Ishikawa (cell line): ENCODE results near the gene SH3RF2.

Source experiments
- CEBPB ChIP-seq: IDR thresholded peaks from 2 replicates; pipeline ENCODE4 v1.6.1; 2012
- CREB1 ChIP-seq: IDR thresholded peaks from 2 replicates; pipeline ENCODE4 v1.6.1; 2012; ENCODE audit warnings: low read depth
- EP300 ChIP-seq: IDR thresholded peaks from 2 replicates; pipeline ENCODE4 v1.6.1; 2012; ENCODE audit warnings: borderline replicate concordance
- FOXM1 ChIP-seq: IDR thresholded peaks from 2 replicates; pipeline ENCODE4 v1.6.1; 2012; ENCODE audit warnings: low read depth, borderline replicate concordance
- RAD21 ChIP-seq: IDR thresholded peaks from 2 replicates; pipeline ENCODE4 v1.6.1; 2012; ENCODE audit warnings: low read depth
- TAF1 ChIP-seq: IDR thresholded peaks from 2 replicates; pipeline ENCODE4 v1.6.1; 2012; ENCODE audit warnings: low read depth, mild to moderate bottlenecking
- TEAD4 ChIP-seq: IDR thresholded peaks from 2 replicates; pipeline ENCODE4 v1.6.1; 2012
- YY1 ChIP-seq: IDR thresholded peaks from 2 replicates; pipeline ENCODE4 v1.6.1; 2012; ENCODE audit warnings: low read depth
- TF ChIP-seq, protein P1 (sequence below): IDR thresholded peaks from 2 replicates; pipeline ENCODE4 v1.6.1; 2012; ENCODE audit warnings: low read depth, mild to moderate bottlenecking
- TF ChIP-seq, protein P2 (sequence below): IDR thresholded peaks from 2 replicates; pipeline ENCODE4 v1.6.1; 2012

DNA sequence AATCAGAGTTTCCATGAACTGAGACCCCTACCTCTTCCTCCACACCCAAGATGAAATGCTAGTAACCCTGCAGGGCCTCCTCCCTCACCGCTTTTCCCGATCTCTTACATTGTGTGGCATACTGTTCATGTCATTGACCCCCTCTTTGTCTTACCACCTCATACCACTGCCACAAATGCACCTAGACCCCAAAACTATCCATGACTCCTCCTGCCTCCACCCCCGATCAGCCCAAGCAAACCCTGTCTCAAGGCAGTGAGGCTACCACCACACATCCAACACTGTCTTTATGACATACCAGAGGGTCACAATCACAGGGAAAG lies 113.3 kb downstream of the SH3RF2 start:
- TF ChIP-seq EP300 (no peak), FOXM1 (no peak), TAF1 (no peak), TEAD4 (no peak), CEBPB (no peak), RAD21 (no peak), YY1 (no peak), CREB1 (no peak)
- TF ChIP-seq, protein P1, sequence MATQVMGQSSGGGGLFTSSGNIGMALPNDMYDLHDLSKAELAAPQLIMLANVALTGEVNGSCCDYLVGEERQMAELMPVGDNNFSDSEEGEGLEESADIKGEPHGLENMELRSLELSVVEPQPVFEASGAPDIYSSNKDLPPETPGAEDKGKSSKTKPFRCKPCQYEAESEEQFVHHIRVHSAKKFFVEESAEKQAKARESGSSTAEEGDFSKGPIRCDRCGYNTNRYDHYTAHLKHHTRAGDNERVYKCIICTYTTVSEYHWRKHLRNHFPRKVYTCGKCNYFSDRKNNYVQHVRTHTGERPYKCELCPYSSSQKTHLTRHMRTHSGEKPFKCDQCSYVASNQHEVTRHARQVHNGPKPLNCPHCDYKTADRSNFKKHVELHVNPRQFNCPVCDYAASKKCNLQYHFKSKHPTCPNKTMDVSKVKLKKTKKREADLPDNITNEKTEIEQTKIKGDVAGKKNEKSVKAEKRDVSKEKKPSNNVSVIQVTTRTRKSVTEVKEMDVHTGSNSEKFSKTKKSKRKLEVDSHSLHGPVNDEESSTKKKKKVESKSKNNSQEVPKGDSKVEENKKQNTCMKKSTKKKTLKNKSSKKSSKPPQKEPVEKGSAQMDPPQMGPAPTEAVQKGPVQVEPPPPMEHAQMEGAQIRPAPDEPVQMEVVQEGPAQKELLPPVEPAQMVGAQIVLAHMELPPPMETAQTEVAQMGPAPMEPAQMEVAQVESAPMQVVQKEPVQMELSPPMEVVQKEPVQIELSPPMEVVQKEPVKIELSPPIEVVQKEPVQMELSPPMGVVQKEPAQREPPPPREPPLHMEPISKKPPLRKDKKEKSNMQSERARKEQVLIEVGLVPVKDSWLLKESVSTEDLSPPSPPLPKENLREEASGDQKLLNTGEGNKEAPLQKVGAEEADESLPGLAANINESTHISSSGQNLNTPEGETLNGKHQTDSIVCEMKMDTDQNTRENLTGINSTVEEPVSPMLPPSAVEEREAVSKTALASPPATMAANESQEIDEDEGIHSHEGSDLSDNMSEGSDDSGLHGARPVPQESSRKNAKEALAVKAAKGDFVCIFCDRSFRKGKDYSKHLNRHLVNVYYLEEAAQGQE, result no peak
- TF ChIP-seq, protein P2, sequence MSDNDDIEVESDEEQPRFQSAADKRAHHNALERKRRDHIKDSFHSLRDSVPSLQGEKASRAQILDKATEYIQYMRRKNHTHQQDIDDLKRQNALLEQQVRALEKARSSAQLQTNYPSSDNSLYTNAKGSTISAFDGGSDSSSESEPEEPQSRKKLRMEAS, result no peak
